Measurements from ENCODE around the gene KLF17. TPM values are rescaled to one million over a fixed set of nuclear protein-coding genes. Genes with fewer than 3 reads are reported as not detected.

The KLF17 gene
- total RNA-seq, 4 donors from 2014 or later: 0.19 TPM; not detected in 3

- WGBS, 2 donors: 6 to 7% methylated on average over 1 of the region's 1 CpG
- Histone ChIP-seq H3K4me3 (no peak overlapping the region), H3K9me3 (no peaks in the 10 kb centered on the region), H3K4me1 (peaks cover 0 to 3% (median 0%) of the 10 kb centered on the region in 3 donors), H3K27ac (no peak overlapping the region), H3K27me3 (peaks cover 0 to 39% (median 0%) of the 10 kb centered on the region in 4 donors), H3K36me3 (no peaks in the 10 kb centered on the region)
- intact Hi-C loops (cut with DNase I): no loop called here
- DNase-seq: no peak
- TF ChIP-seq CTCF (IDR thresholded peaks at IDR 0.05): no peak
- TF ChIP-seq POLR2A (IDR thresholded peaks at IDR 0.05): no peak
Measured at GRCh38 chr1:44151808-44152207, 33.2 kb downstream of the KLF17 start.

GRCh38 chr1:44152692-44153091, 34.1 kb downstream of the KLF17 start:
- no peak overlapping the region for H3K27ac ChIP-seq
- no peak overlapping the region for H3K4me3 ChIP-seq
- H3K4me1 ChIP-seq: peaks cover 0 to 3% (median 0%) of the 10 kb centered on the region in 3 donors
- no peak for TF ChIP-seq POLR2A (IDR thresholded peaks at IDR 0.05)
- no peak for TF ChIP-seq CTCF (IDR thresholded peaks at IDR 0.05)
- 69 to 88% methylated on average over 1 of the region's 1 CpG for WGBS, 2 donors
- H3K27me3 ChIP-seq: peaks cover 0 to 39% (median 0%) of the 10 kb centered on the region in 4 donors
- no peaks in the 10 kb centered on the region for H3K9me3 ChIP-seq
- no peaks in the 10 kb centered on the region for H3K36me3 ChIP-seq
- intact Hi-C loops (cut with DNase I): no loop called here
- DNase-seq: no peak

- 63 to 64% methylated on average over 3 of the region's 3 CpGs for WGBS, 2 donors
- Histone ChIP-seq H3K27ac (no peak overlapping the region), H3K36me3 (no peaks in the 10 kb centered on the region), H3K4me1 (peaks cover 0 to 3% (median 0%) of the 10 kb centered on the region in 3 donors), H3K9me3 (no peaks in the 10 kb centered on the region), H3K4me3 (no peak overlapping the region), H3K27me3 (peaks cover 0 to 39% (median 0%) of the 10 kb centered on the region in 4 donors)
- DNase-seq: no peak
- TF ChIP-seq CTCF (IDR thresholded peaks at IDR 0.05) (no peak), POLR2A (IDR thresholded peaks at IDR 0.05) (no peak)
- intact Hi-C loops (cut with DNase I): no loop called here
Measured at GRCh38 chr1:44154049-44154448, 35.4 kb downstream of the KLF17 start.

GRCh38 chr1:44157903-44158302, 39.3 kb downstream of the KLF17 start:
- Histone ChIP-seq H3K4me3 (no peak overlapping the region), H3K4me1 (peaks cover 0 to 3% (median 0%) of the 10 kb centered on the region in 3 donors), H3K36me3 (no peaks in the 10 kb centered on the region), H3K27me3 (peaks cover 0 to 9% (median 0%) of the 10 kb centered on the region in 4 donors), H3K27ac (no peak overlapping the region), H3K9me3 (no peaks in the 10 kb centered on the region)
- TF ChIP-seq POLR2A (IDR thresholded peaks at IDR 0.05) (no peak), CTCF (IDR thresholded peaks at IDR 0.05) (no peak)
- 77 to 94% methylated on average over 1 of the region's 1 CpG for WGBS, 2 donors
- intact Hi-C loops (cut with DNase I): no loop called here
- DNase-seq: no peak

DNA sequence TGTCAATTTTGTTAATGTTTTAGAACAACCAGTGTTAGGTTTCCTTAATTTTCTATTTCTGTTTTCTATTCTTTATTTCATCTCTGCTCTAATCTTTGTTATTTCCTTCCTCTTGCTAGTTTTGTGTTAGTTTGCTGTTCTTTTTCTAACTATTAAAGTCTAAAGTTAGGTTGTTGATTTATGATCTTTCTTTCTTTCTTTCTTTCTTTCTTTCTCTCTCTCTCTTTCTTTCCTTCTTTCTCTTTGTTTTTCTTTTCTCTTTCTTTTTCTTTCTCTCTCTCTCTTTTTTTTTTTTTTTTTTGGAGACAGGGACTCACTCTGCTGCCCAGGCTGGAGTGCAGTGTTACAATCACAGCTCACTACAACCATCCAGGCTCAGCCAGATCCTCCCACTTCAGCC, 40.2 kb downstream of the KLF17 start:
- Histone ChIP-seq H3K27me3 (peaks cover 0 to 3% (median 0%) of the 10 kb centered on the region in 4 donors), H3K4me3 (no peak overlapping the region), H3K36me3 (no peaks in the 10 kb centered on the region), H3K9me3 (no peaks in the 10 kb centered on the region), H3K27ac (no peak overlapping the region), H3K4me1 (peaks cover 0 to 2% (median 0%) of the 10 kb centered on the region in 3 donors)
- intact Hi-C loops (cut with DNase I): no loop called here
- TF ChIP-seq POLR2A (IDR thresholded peaks at IDR 0.05) (no peak), CTCF (IDR thresholded peaks at IDR 0.05) (no peak)
- DNase-seq: no peak

Measured in esophagus squamous epithelium (tissue), 5 donors.